Ishikawa (cell line): ENCODE measurements around the gene ELAVL2.

Experiments used
- CEBPB ChIP-seq: IDR thresholded peaks from 2 replicates; pipeline ENCODE4 v1.6.1; 2012
- CREB1 ChIP-seq: IDR thresholded peaks from 2 replicates; pipeline ENCODE4 v1.6.1; 2012; ENCODE audit warnings: low read depth
- EGR1 ChIP-seq: IDR thresholded peaks from 2 replicates; pipeline ENCODE4 v1.6.1; 2012
- EP300 ChIP-seq: IDR thresholded peaks from 2 replicates; pipeline ENCODE4 v1.6.1; 2012; ENCODE audit warnings: borderline replicate concordance
- FOXM1 ChIP-seq: IDR thresholded peaks from 2 replicates; pipeline ENCODE4 v1.6.1; 2012; ENCODE audit warnings: low read depth, borderline replicate concordance
- MAX ChIP-seq: IDR thresholded peaks from 2 replicates; pipeline ENCODE4 v1.6.1; 2012
- NFIC ChIP-seq: IDR thresholded peaks from 2 replicates; pipeline ENCODE4 v1.6.1; 2012
- RAD21 ChIP-seq: IDR thresholded peaks from 2 replicates; pipeline ENCODE4 v1.6.1; 2012; ENCODE audit warnings: low read depth
- REST ChIP-seq: IDR thresholded peaks from 2 replicates; pipeline ENCODE4 v1.6.1; 2012; ENCODE audit warnings: low read depth, mild to moderate bottlenecking
- TAF1 ChIP-seq: IDR thresholded peaks from 2 replicates; pipeline ENCODE4 v1.6.1; 2012; ENCODE audit warnings: low read depth, mild to moderate bottlenecking
- TCF12 ChIP-seq: IDR thresholded peaks from 2 replicates; pipeline ENCODE4 v1.6.1; 2012; ENCODE audit warnings: low read depth
- TEAD4 ChIP-seq: IDR thresholded peaks from 2 replicates; pipeline ENCODE4 v1.6.1; 2012
- USF1 ChIP-seq: IDR thresholded peaks from 2 replicates; pipeline ENCODE4 v1.6.1; 2012
- YY1 ChIP-seq: IDR thresholded peaks from 2 replicates; pipeline ENCODE4 v1.6.1; 2012; ENCODE audit warnings: low read depth
- ZBTB7A ChIP-seq: IDR thresholded peaks from 2 replicates; pipeline ENCODE4 v1.6.1; 2012; ENCODE audit warnings: low read depth

Gene ELAVL2

GRCh38 chr9:23824830-23825591, 1.0 kb downstream of the ELAVL2 start:
- TF ChIP-seq MAX (no peak), USF1 (no peak), FOXM1 (no peak), CEBPB (no peak), NFIC (no peak), TCF12 (no peak), TAF1 (no peak), EP300 (no peak), CREB1 (no peak), REST (no peak), RAD21 (no peak), TEAD4 (no peak), EGR1 (no peak), YY1 (no peak), ZBTB7A (no peak)

GRCh38 chr9:23823986-23824829, 1.8 kb downstream of the ELAVL2 start:
- TF ChIP-seq REST: no peak
- TF ChIP-seq USF1: no peak
- TF ChIP-seq CREB1: no peak
- no peak for TF ChIP-seq EP300
- no peak for TF ChIP-seq FOXM1
- TF ChIP-seq TCF12: no peak
- TF ChIP-seq CEBPB: no peak

GRCh38 chr9:23823269-23823668, 2.8 kb downstream of the ELAVL2 start:
- TF ChIP-seq NFIC (no peak), EGR1 (no peak), CREB1 (no peak), EP300 (no peak), REST (no peak), RAD21 (no peak), CEBPB (no peak), USF1 (no peak)
